GM12878 (cell line): ENCODE data around the gene CD63. TPM values are rescaled to one million over a fixed set of nuclear protein-coding genes. Genes with fewer than 3 reads are reported as not detected.

Source experiments
- BMI1 ChIP-seq: fragments of 450-650 bp; IDR thresholded peaks from 2 replicates; pipeline ENCODE4 v1.6.1; 2016; ENCODE audit warnings: mild to moderate bottlenecking, moderate library complexity, borderline replicate concordance
- BRCA1 ChIP-seq: IDR thresholded peaks from 2 replicates; pipeline ENCODE4 v1.6.1; 2011; ENCODE audit warnings: low read depth, low read length, improper control_type of control experiment
- CREM ChIP-seq: IDR thresholded peaks from 2 replicates; pipeline ENCODE4 v1.6.1; 2014; ENCODE audit warnings: antibody characterized with exemption, low read depth
- EZH2 ChIP-seq: IDR thresholded peaks from 2 replicates; pipeline ENCODE4 v1.6.1; 2012; ENCODE audit warnings: low read depth, mild to moderate bottlenecking, control low read depth, inconsistent platforms, low read length, borderline replicate concordance; ENCODE audit not compliant: control insufficient read depth
- HDGF ChIP-seq: fragments of 450-650 bp; IDR thresholded peaks from 2 replicates; pipeline ENCODE4 v1.6.1; 2016; ENCODE audit warnings: antibody characterized with exemption
- MEF2B ChIP-seq: fragments of 450-650 bp; IDR thresholded peaks from 2 replicates; pipeline ENCODE4 v1.6.1; 2018; ENCODE audit warnings: mild to moderate bottlenecking, moderate library complexity; ENCODE audit not compliant: partially characterized antibody, poor library complexity, severe bottlenecking
- MYB ChIP-seq: fragments of 150-350 bp; IDR thresholded peaks from 2 replicates; pipeline ENCODE4 v1.6.1; 2014; ENCODE audit warnings: mild to moderate bottlenecking, low read depth, low read length, borderline replicate concordance
- NFYA ChIP-seq: IDR thresholded peaks from 2 replicates; pipeline ENCODE4 v1.6.1; 2011; ENCODE audit warnings: low read depth, mild to moderate bottlenecking, low read length, improper control_type of control experiment, borderline replicate concordance
- POLR2A ChIP-seq: IDR thresholded peaks from 2 replicates; pipeline ENCODE4 v1.6.1; 2011; ENCODE audit warnings: low read depth, mild to moderate bottlenecking, low read length
- RBBP5 ChIP-seq: fragments of 200-600 bp; sonication (generic); conservative IDR thresholded peaks from 2 replicates; pipeline ENCODE4 v1.6.1; 2016
- RCOR1 ChIP-seq: conservative IDR thresholded peaks from 2 replicates; pipeline ENCODE4 v1.6.1; 2012; ENCODE audit warnings: low read depth, low read length, improper control_type of control experiment
- RELA ChIP-seq: fragments of 450-650 bp; IDR thresholded peaks from 2 replicates; pipeline ENCODE4 v1.8.0; 2014; ENCODE audit warnings: borderline replicate concordance; ENCODE audit not compliant: partially characterized antibody
- SREBF1 ChIP-seq: IDR thresholded peaks from 2 replicates; pipeline ENCODE4 v1.6.1; 2012; ENCODE audit warnings: mild to moderate bottlenecking, low read length
- STAT1 ChIP-seq: fragments of 450-650 bp; conservative IDR thresholded peaks from 2 replicates; pipeline ENCODE4 v1.6.1; 2014; ENCODE audit warnings: antibody characterized with exemption, mild to moderate bottlenecking
- ZNF24 ChIP-seq: fragments of 450-650 bp; IDR thresholded peaks from 2 replicates; pipeline ENCODE4 v1.6.1; 2017; ENCODE audit warnings: antibody characterized with exemption, mild to moderate bottlenecking
- ZNF622 ChIP-seq: fragments of 450-650 bp; IDR thresholded peaks from 2 replicates; pipeline ENCODE4 v1.6.1; 2017; ENCODE audit warnings: mild to moderate bottlenecking, inconsistent platforms
- ZZZ3 ChIP-seq: IDR thresholded peaks from 2 replicates; pipeline ENCODE4 v1.6.1; 2011; ENCODE audit warnings: low read depth; ENCODE audit not compliant: control insufficient read depth, insufficient read length
- polyA plus RNA-seq, 11 experiments: library from polyadenylated mRNA; depleted of rRNA in 4 of 11; unstranded in 6 of 11; stranded (reverse) in 5 of 11; fragments of >200 nt; fragmentation: Nextera tagmentation in 4 of 11; fragmentation: Illumina TruSeq in 1 of 11; extraction: Ambion mirVana in 4 of 11; extraction: Trizol in 1 of 11; gene quantifications; 1 replicate in 1 of 11; 2 replicates in 10 of 11; pipeline versions ENCODE4 v1.2.1 to v1.2.3, GENCODE V29; 2011 to 2016; ENCODE audit warnings: inconsistent platforms in 2 of 11, missing spikeins in 2 of 11, low read depth in 1 of 11
- total RNA-seq, 4 experiments: library from RNA; depleted of rRNA in 3 of 4; stranded (reverse); fragments of >200 nt in 3 of 4; fragmentation: Illumina TruSeq in 1 of 4; extraction: Trizol in 1 of 4; gene quantifications; 2 replicates each; pipeline versions ENCODE4 v1.2.1 to v1.2.3, GENCODE V29; 2013 to 2021
- TF ChIP-seq, protein P1 (sequence below): fragments of 450-650 bp; IDR thresholded peaks from 2 replicates; pipeline ENCODE4 v1.6.1; 2017; ENCODE audit warnings: low read depth, mild to moderate bottlenecking, moderate library complexity
- TF ChIP-seq, protein P2 (sequence below): IDR thresholded peaks from 2 replicates; pipeline ENCODE4 v1.6.1; 2012; ENCODE audit warnings: improper control_type of control experiment, low read depth, low read length; ENCODE audit not compliant: insufficient replicate concordance
- TF ChIP-seq, protein P3 (sequence below): IDR thresholded peaks from 2 replicates; pipeline ENCODE4 v1.6.1; 2012; ENCODE audit warnings: mild to moderate bottlenecking, low read depth, low read length

Gene CD63
- total and polyA plus RNA-seq, 10 of the 15 experiments (the other 5 are each of a cell fraction or from before 2014, with no cell fraction given): 147 to 220 (median 183) TPM

DNA sequence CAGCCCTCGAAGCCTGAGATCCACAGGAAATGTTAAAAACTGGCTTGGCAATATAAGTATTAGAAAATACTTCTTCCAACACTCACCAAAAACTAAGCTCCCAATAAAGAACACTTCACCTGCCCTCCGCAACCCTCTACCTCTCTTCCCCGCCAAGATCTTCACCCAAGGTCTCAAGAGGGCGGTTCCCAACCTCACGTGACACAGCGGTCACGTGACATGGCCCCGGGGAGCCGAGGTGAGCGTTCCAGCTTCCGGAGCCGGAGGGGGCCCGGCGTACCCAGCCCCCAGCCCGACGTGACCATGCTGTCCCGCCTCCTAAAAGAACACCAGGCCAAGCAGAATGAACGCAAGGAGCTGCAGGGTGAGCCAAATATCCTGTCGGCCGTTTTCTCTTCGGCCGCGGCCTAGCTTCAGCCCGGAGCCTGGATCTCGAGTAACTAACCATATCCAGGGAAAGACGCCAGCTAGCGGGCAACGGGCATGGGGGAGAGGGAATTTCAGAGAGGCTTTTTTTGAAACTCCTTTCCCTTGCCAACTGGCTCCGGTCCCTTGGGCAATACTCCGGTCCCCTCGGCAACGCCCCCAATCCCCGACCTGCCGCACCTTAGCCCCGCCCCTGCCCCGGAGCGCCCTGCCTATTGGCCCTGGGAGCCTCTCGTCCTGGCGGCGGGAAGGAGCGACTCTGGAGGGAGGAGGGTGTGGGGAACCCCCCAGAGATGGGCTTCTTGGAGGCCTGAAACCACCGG lies 12.8 kb downstream of the CD63 start, which contains the start of gene BLOC1S1 (continued):
- no peak for TF ChIP-seq ZZZ3
- TF ChIP-seq MEF2B: peak; percentile 87
- TF ChIP-seq RBBP5: no peak
- TF ChIP-seq, protein P1, sequence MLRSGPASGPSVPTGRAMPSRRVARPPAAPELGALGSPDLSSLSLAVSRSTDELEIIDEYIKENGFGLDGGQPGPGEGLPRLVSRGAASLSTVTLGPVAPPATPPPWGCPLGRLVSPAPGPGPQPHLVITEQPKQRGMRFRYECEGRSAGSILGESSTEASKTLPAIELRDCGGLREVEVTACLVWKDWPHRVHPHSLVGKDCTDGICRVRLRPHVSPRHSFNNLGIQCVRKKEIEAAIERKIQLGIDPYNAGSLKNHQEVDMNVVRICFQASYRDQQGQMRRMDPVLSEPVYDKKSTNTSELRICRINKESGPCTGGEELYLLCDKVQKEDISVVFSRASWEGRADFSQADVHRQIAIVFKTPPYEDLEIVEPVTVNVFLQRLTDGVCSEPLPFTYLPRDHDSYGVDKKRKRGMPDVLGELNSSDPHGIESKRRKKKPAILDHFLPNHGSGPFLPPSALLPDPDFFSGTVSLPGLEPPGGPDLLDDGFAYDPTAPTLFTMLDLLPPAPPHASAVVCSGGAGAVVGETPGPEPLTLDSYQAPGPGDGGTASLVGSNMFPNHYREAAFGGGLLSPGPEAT: peak; percentile 100
- peak; percentile 88 for TF ChIP-seq STAT1
- no peak for TF ChIP-seq NFYA
- no peak for TF ChIP-seq BRCA1
- TF ChIP-seq ZNF622: no peak
- TF ChIP-seq SREBF1: no peak
- no peak for TF ChIP-seq ZNF24
- TF ChIP-seq, protein P2, sequence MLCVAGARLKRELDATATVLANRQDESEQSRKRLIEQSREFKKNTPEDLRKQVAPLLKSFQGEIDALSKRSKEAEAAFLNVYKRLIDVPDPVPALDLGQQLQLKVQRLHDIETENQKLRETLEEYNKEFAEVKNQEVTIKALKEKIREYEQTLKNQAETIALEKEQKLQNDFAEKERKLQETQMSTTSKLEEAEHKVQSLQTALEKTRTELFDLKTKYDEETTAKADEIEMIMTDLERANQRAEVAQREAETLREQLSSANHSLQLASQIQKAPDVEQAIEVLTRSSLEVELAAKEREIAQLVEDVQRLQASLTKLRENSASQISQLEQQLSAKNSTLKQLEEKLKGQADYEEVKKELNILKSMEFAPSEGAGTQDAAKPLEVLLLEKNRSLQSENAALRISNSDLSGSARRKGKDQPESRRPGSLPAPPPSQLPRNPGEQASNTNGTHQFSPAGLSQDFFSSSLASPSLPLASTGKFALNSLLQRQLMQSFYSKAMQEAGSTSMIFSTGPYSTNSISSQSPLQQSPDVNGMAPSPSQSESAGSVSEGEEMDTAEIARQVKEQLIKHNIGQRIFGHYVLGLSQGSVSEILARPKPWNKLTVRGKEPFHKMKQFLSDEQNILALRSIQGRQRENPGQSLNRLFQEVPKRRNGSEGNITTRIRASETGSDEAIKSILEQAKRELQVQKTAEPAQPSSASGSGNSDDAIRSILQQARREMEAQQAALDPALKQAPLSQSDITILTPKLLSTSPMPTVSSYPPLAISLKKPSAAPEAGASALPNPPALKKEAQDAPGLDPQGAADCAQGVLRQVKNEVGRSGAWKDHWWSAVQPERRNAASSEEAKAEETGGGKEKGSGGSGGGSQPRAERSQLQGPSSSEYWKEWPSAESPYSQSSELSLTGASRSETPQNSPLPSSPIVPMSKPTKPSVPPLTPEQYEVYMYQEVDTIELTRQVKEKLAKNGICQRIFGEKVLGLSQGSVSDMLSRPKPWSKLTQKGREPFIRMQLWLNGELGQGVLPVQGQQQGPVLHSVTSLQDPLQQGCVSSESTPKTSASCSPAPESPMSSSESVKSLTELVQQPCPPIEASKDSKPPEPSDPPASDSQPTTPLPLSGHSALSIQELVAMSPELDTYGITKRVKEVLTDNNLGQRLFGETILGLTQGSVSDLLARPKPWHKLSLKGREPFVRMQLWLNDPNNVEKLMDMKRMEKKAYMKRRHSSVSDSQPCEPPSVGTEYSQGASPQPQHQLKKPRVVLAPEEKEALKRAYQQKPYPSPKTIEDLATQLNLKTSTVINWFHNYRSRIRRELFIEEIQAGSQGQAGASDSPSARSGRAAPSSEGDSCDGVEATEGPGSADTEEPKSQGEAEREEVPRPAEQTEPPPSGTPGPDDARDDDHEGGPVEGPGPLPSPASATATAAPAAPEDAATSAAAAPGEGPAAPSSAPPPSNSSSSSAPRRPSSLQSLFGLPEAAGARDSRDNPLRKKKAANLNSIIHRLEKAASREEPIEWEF: no peak
- no peak; the same call in 1 of the 2 replicates for TF ChIP-seq MYB
- no peak for TF ChIP-seq RCOR1
- peak; percentile 74 for TF ChIP-seq POLR2A
- TF ChIP-seq, protein P3, sequence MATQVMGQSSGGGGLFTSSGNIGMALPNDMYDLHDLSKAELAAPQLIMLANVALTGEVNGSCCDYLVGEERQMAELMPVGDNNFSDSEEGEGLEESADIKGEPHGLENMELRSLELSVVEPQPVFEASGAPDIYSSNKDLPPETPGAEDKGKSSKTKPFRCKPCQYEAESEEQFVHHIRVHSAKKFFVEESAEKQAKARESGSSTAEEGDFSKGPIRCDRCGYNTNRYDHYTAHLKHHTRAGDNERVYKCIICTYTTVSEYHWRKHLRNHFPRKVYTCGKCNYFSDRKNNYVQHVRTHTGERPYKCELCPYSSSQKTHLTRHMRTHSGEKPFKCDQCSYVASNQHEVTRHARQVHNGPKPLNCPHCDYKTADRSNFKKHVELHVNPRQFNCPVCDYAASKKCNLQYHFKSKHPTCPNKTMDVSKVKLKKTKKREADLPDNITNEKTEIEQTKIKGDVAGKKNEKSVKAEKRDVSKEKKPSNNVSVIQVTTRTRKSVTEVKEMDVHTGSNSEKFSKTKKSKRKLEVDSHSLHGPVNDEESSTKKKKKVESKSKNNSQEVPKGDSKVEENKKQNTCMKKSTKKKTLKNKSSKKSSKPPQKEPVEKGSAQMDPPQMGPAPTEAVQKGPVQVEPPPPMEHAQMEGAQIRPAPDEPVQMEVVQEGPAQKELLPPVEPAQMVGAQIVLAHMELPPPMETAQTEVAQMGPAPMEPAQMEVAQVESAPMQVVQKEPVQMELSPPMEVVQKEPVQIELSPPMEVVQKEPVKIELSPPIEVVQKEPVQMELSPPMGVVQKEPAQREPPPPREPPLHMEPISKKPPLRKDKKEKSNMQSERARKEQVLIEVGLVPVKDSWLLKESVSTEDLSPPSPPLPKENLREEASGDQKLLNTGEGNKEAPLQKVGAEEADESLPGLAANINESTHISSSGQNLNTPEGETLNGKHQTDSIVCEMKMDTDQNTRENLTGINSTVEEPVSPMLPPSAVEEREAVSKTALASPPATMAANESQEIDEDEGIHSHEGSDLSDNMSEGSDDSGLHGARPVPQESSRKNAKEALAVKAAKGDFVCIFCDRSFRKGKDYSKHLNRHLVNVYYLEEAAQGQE: no peak
- TF ChIP-seq BMI1: no peak
- no peak for TF ChIP-seq EZH2
- TF ChIP-seq RELA: peak; percentile 95
- no peak for TF ChIP-seq HDGF
- peak; percentile 67 for TF ChIP-seq CREM
